WTC11 (cell line): ENCODE results near the gene SLC8B1. TPM values are rescaled to one million over a fixed set of nuclear protein-coding genes. Genes with fewer than 3 reads are reported as not detected.

Experiments
- ATAC-seq: fragments of 200-7000 bp; cut with Tn5 transposase; 2 replicates; pipeline ENCODE4 v1.10.0; 2021; ENCODE audit warnings: mild to moderate bottlenecking, moderate library complexity
- CTCF ChIA-PET: fragments of 300-600 bp; sonication (Branson Sonifier 250); formaldehyde crosslinking; loops from one replicate; lab custom pipeline; 2021; ENCODE audit warnings: antibody characterized with exemption; lab: Charles Lee
- POLR2A ChIA-PET: fragments of 350-600 bp; sonication (Branson Sonifier 250); formaldehyde crosslinking; loops from one replicate; lab custom pipeline; 2021; ENCODE audit warnings: antibody characterized with exemption; lab: Charles Lee
- DNase-seq: peaks from one replicate; pipeline ENCODE4 v3.0.0; 2021; ENCODE audit warnings: low spot score
- H3K27ac Mint-ChIP-seq: 2 replicates; pipeline ENCODE4 v1.8.0; 2021; ENCODE audit warnings: mixed read lengths
- H3K27me3 Mint-ChIP-seq: 2 replicates; pipeline ENCODE4 v1.8.0; 2021; ENCODE audit warnings: low read depth, mild to moderate bottlenecking, moderate library complexity, mixed read lengths
- H3K36me3 Mint-ChIP-seq: 2 replicates; pipeline ENCODE4 v1.8.0; 2021; ENCODE audit warnings: mixed read lengths
- H3K4me1 Mint-ChIP-seq: 2 replicates; pipeline ENCODE4 v1.8.0; 2022; ENCODE audit warnings: mixed read lengths
- H3K4me3 Mint-ChIP-seq: 2 replicates; pipeline ENCODE4 v1.8.0; 2021; ENCODE audit warnings: mild to moderate bottlenecking, moderate library complexity, mixed read lengths
- H3K9me3 Mint-ChIP-seq: 2 replicates; pipeline ENCODE4 v1.8.0; 2021; ENCODE audit warnings: mixed read lengths
- AFF4 ChIP-seq: sonication (generic); formaldehyde crosslinking; IDR thresholded peaks from 2 replicates; pipeline ENCODE4 v1.8.1; 2023; ENCODE audit warnings: mild to moderate bottlenecking, missing genetic modification reagents, borderline replicate concordance
- AR ChIP-seq: fragments of 250-450 bp; sonication (Bioruptor Pico); IDR thresholded peaks from 2 replicates; pipeline ENCODE4 v1.9.0; 2021; ENCODE audit warnings: mild to moderate bottlenecking
- ATF3 ChIP-seq: sonication (generic); formaldehyde crosslinking; conservative IDR thresholded peaks from 2 replicates; pipeline ENCODE4 v1.8.1; 2022; ENCODE audit warnings: mild to moderate bottlenecking, missing genetic modification reagents
- ATF6 ChIP-seq: sonication (generic); formaldehyde crosslinking; IDR thresholded peaks from 2 replicates; pipeline ENCODE4 v1.8.1; 2023; ENCODE audit warnings: mild to moderate bottlenecking, missing genetic modification reagents
- GABPB1 ChIP-seq: sonication (generic); formaldehyde crosslinking; IDR thresholded peaks from 2 replicates; pipeline ENCODE4 v1.8.1; 2023; ENCODE audit warnings: mild to moderate bottlenecking, missing genetic modification reagents
- IRF2 ChIP-seq: sonication (generic); formaldehyde crosslinking; IDR thresholded peaks from 2 replicates; pipeline ENCODE4 v1.8.0; 2022; ENCODE audit warnings: low read depth, missing genetic modification reagents, borderline replicate concordance
- JUN ChIP-seq: sonication (generic); formaldehyde crosslinking; IDR thresholded peaks from 2 replicates; pipeline ENCODE4 v1.8.0; 2023; ENCODE audit warnings: mild to moderate bottlenecking, missing genetic modification reagents
- NFATC4 ChIP-seq: fragments of 250-450 bp; sonication (Bioruptor Pico); IDR thresholded peaks from 2 replicates; pipeline ENCODE4 v1.9.0; 2021; ENCODE audit warnings: mild to moderate bottlenecking
- NR1H2 ChIP-seq: sonication (generic); formaldehyde crosslinking; IDR thresholded peaks from 2 replicates; pipeline ENCODE4 v1.9.0; 2021; ENCODE audit warnings: mild to moderate bottlenecking, moderate library complexity, missing genetic modification reagents
- SMAD3 ChIP-seq: sonication (generic); formaldehyde crosslinking; IDR thresholded peaks from 2 replicates; pipeline ENCODE4 v1.8.0; 2022; ENCODE audit warnings: missing genetic modification reagents, mild to moderate bottlenecking, borderline replicate concordance
- SOX15 ChIP-seq: fragments of 250-450 bp; sonication (Bioruptor Pico); IDR thresholded peaks from 2 replicates; pipeline ENCODE4 v1.9.0; 2021; ENCODE audit warnings: mild to moderate bottlenecking
- SP1 ChIP-seq: sonication (generic); formaldehyde crosslinking; conservative IDR thresholded peaks from 2 replicates; pipeline ENCODE4 v1.8.1; 2022; ENCODE audit warnings: missing genetic modification reagents
- ZBTB21 ChIP-seq: sonication (generic); formaldehyde crosslinking; IDR thresholded peaks from 2 replicates; pipeline ENCODE4 v1.8.1; 2023; ENCODE audit warnings: mild to moderate bottlenecking, missing genetic modification reagents, borderline replicate concordance
- ZNF121 ChIP-seq: sonication (generic); formaldehyde crosslinking; IDR thresholded peaks from 2 replicates; pipeline ENCODE4 v1.8.0; 2023; ENCODE audit warnings: missing genetic modification reagents
- ZNF138 ChIP-seq: sonication (generic); formaldehyde crosslinking; conservative IDR thresholded peaks from 2 replicates; pipeline ENCODE4 v1.8.1; 2022; ENCODE audit warnings: mild to moderate bottlenecking, moderate library complexity, missing genetic modification reagents
- ZNF396 ChIP-seq: fragments of 250-450 bp; sonication (Bioruptor Pico); IDR thresholded peaks from 2 replicates; pipeline ENCODE4 v1.8.0; 2021; ENCODE audit warnings: mild to moderate bottlenecking, moderate library complexity, borderline replicate concordance
- ZNF423 ChIP-seq: fragments of 250-450 bp; sonication (Bioruptor Pico); IDR thresholded peaks from 2 replicates; pipeline ENCODE4 v2.1.2; 2022; ENCODE audit warnings: mild to moderate bottlenecking, moderate library complexity
- ZNF512 ChIP-seq: sonication (generic); formaldehyde crosslinking; IDR thresholded peaks from 2 replicates; pipeline ENCODE4 v1.8.1; 2022; ENCODE audit warnings: missing genetic modification reagents, borderline replicate concordance
- total RNA-seq: library from RNA; stranded (reverse); gene quantifications from 3 replicates; pipeline ENCODE4 v1.2.3, GENCODE V29; 2021

Gene SLC8B1
- total RNA-seq, 1 experiment from 2014 or later, result 13.8 TPM

- TF ChIP-seq AFF4 (CRISPR knock-in tag), result no peak
- TF ChIP-seq NFATC4 (CRISPR knock-in tag), result no peak
- TF ChIP-seq JUN (CRISPR knock-in tag), result no peak
- no peak for TF ChIP-seq ATF3 (CRISPR knock-in tag)
- TF ChIP-seq ZBTB21 (CRISPR knock-in tag), result no peak
- no peak for TF ChIP-seq ZNF138 (CRISPR knock-in tag)
- TF ChIP-seq AR (CRISPR knock-in tag), result no peak
- TF ChIP-seq ZNF423, result no peak
- TF ChIP-seq ZNF512 (CRISPR knock-in tag), result no peak
- no peak for TF ChIP-seq SOX15 (CRISPR knock-in tag)
- TF ChIP-seq IRF2 (CRISPR knock-in tag), result no peak
Measured at GRCh38 chr12:113276946-113277500, 57.9 kb downstream of the SLC8B1 start (continued).

GRCh38 chr12:113276306-113276705 lies 58.6 kb downstream of the SLC8B1 start:
- DNase-seq, result no peak
- ATAC-seq, result no peak
- CTCF ChIA-PET, result no interaction called here
- Mint-ChIP-seq H3K4me3 (no peak overlapping the region), H3K36me3 (peaks cover 13% of the 10 kb centered on the region), H3K27me3 (no peaks in the 10 kb centered on the region), H3K4me1 (no peaks in the 10 kb centered on the region), H3K27ac (0 out of 2 replicates have a peak overlapping the region, but pooled peaks have one; percentile 65), H3K9me3 (no peaks in the 10 kb centered on the region)
- POLR2A ChIA-PET, result no interaction called here
- no peak for TF ChIP-seq ZNF121
- TF ChIP-seq SP1 (CRISPR knock-in tag), result no peak
- no peak for TF ChIP-seq ATF6 (CRISPR knock-in tag)
- no peak for TF ChIP-seq ZNF396 (CRISPR knock-in tag)
- TF ChIP-seq SMAD3, result no peak
- TF ChIP-seq GABPB1 (CRISPR knock-in tag), result no peak
- no peak for TF ChIP-seq NR1H2 (CRISPR knock-in tag)
